Measurements from ENCODE around the gene POLR2E.

POLR2E gene

GRCh38 chr19:1112268-1113029 is 17.3 kb upstream of the POLR2E start:
- H3K36me3 ChIP-seq (ENCODE audit: control insufficient read depth, insufficient read depth, low read length) = peaks cover 20% of the 10 kb centered on the region
- no peak overlapping the region for H3K4me3 ChIP-seq (ENCODE audit: low read length)
- peak overlapping the region; percentile 10 for H3K9ac ChIP-seq (ENCODE audit: low read length)
- peaks cover 13% of the 10 kb centered on the region for H3K4me1 ChIP-seq (ENCODE audit: control insufficient read depth, insufficient read depth, low read length)
- no peaks in the 10 kb centered on the region for H3K27me3 ChIP-seq (ENCODE audit: control insufficient read depth, insufficient read depth, low read length)
- peak overlapping the region; percentile 81 for H3K27ac ChIP-seq (ENCODE audit: low read depth, low read length)

- Histone ChIP-seq H3K27ac (ENCODE audit: low read depth, low read length) (peak overlapping the region; percentile 50), H3K4me1 (ENCODE audit: control insufficient read depth, insufficient read depth, low read length) (peaks cover 13% of the 10 kb centered on the region), H3K27me3 (ENCODE audit: control insufficient read depth, insufficient read depth, low read length) (no peaks in the 10 kb centered on the region), H3K36me3 (ENCODE audit: control insufficient read depth, insufficient read depth, low read length) (peaks cover 23% of the 10 kb centered on the region), H3K9ac (ENCODE audit: low read length) (no peak overlapping the region), H3K4me3 (ENCODE audit: low read length) (no peak overlapping the region)
These were observed 16.6 kb upstream of the POLR2E start for GRCh38 chr19:1111641-1112267.

- Histone ChIP-seq H3K36me3 (ENCODE audit: control insufficient read depth, insufficient read depth, low read length) (peaks cover 22% of the 10 kb centered on the region), H3K9ac (ENCODE audit: low read length) (no peak overlapping the region), H3K4me1 (ENCODE audit: control insufficient read depth, insufficient read depth, low read length) (peaks cover 13% of the 10 kb centered on the region), H3K4me3 (ENCODE audit: low read length) (no peak overlapping the region), H3K27ac (ENCODE audit: low read depth, low read length) (no peak overlapping the region), H3K27me3 (ENCODE audit: control insufficient read depth, insufficient read depth, low read length) (no peaks in the 10 kb centered on the region)
These were observed 15.8 kb upstream of the POLR2E start for GRCh38 chr19:1110809-1111640.

- Histone ChIP-seq H3K4me3 (ENCODE audit: low read length) (no peak overlapping the region), H3K9ac (ENCODE audit: low read length) (no peak overlapping the region), H3K36me3 (ENCODE audit: control insufficient read depth, insufficient read depth, low read length) (peaks cover 20% of the 10 kb centered on the region), H3K27ac (ENCODE audit: low read depth, low read length) (no peak overlapping the region), H3K4me1 (ENCODE audit: control insufficient read depth, insufficient read depth, low read length) (peaks cover 13% of the 10 kb centered on the region), H3K27me3 (ENCODE audit: control insufficient read depth, insufficient read depth, low read length) (no peaks in the 10 kb centered on the region)
These were observed 14.8 kb upstream of the POLR2E start for GRCh38 chr19:1109697-1110671.

- Histone ChIP-seq H3K4me1 (ENCODE audit: control insufficient read depth, insufficient read depth, low read length) (peaks cover 15% of the 10 kb centered on the region), H3K27me3 (ENCODE audit: control insufficient read depth, insufficient read depth, low read length) (no peaks in the 10 kb centered on the region), H3K27ac (ENCODE audit: low read depth, low read length) (no peak overlapping the region), H3K4me3 (ENCODE audit: low read length) (no peak overlapping the region), H3K36me3 (ENCODE audit: control insufficient read depth, insufficient read depth, low read length) (peaks cover 20% of the 10 kb centered on the region), H3K9ac (ENCODE audit: low read length) (no peak overlapping the region)
These were observed 13.9 kb upstream of the POLR2E start for GRCh38 chr19:1109032-1109551.

GRCh38 chr19:1108291-1109031 is 13.3 kb upstream of the POLR2E start:
- no peaks in the 10 kb centered on the region for H3K27me3 ChIP-seq (ENCODE audit: control insufficient read depth, insufficient read depth, low read length)
- no peak overlapping the region for H3K27ac ChIP-seq (ENCODE audit: low read depth, low read length)
- peaks cover 20% of the 10 kb centered on the region for H3K36me3 ChIP-seq (ENCODE audit: control insufficient read depth, insufficient read depth, low read length)
- no peak overlapping the region for H3K4me3 ChIP-seq (ENCODE audit: low read length)
- H3K9ac ChIP-seq (ENCODE audit: low read length) = no peak overlapping the region
- H3K4me1 ChIP-seq (ENCODE audit: control insufficient read depth, insufficient read depth, low read length) = peaks cover 13% of the 10 kb centered on the region

- H3K4me3 ChIP-seq (ENCODE audit: low read length) = no peak overlapping the region
- no peak overlapping the region for H3K27ac ChIP-seq (ENCODE audit: low read depth, low read length)
- H3K9ac ChIP-seq (ENCODE audit: low read length) = no peak overlapping the region
- peaks cover 20% of the 10 kb centered on the region for H3K36me3 ChIP-seq (ENCODE audit: control insufficient read depth, insufficient read depth, low read length)
- peaks cover 13% of the 10 kb centered on the region for H3K4me1 ChIP-seq (ENCODE audit: control insufficient read depth, insufficient read depth, low read length)
- no peaks in the 10 kb centered on the region for H3K27me3 ChIP-seq (ENCODE audit: control insufficient read depth, insufficient read depth, low read length)
These were observed 12.6 kb upstream of the POLR2E start for GRCh38 chr19:1107661-1108261.

- no peak overlapping the region for H3K9ac ChIP-seq (ENCODE audit: low read length)
- H3K27me3 ChIP-seq (ENCODE audit: control insufficient read depth, insufficient read depth, low read length) = no peaks in the 10 kb centered on the region
- peaks cover 20% of the 10 kb centered on the region for H3K36me3 ChIP-seq (ENCODE audit: control insufficient read depth, insufficient read depth, low read length)
- peaks cover 15% of the 10 kb centered on the region for H3K4me1 ChIP-seq (ENCODE audit: control insufficient read depth, insufficient read depth, low read length)
- no peak overlapping the region for H3K27ac ChIP-seq (ENCODE audit: low read depth, low read length)
- no peak overlapping the region for H3K4me3 ChIP-seq (ENCODE audit: low read length)
These were observed 11.9 kb upstream of the POLR2E start for GRCh38 chr19:1106841-1107660.

- Histone ChIP-seq H3K36me3 (ENCODE audit: control insufficient read depth, insufficient read depth, low read length) (peaks cover 20% of the 10 kb centered on the region), H3K27me3 (ENCODE audit: control insufficient read depth, insufficient read depth, low read length) (no peaks in the 10 kb centered on the region), H3K9ac (ENCODE audit: low read length) (no peak overlapping the region), H3K4me1 (ENCODE audit: control insufficient read depth, insufficient read depth, low read length) (peaks cover 15% of the 10 kb centered on the region), H3K4me3 (ENCODE audit: low read length) (no peak overlapping the region), H3K27ac (ENCODE audit: low read depth, low read length) (no peak overlapping the region)
These were observed 11.0 kb upstream of the POLR2E start for GRCh38 chr19:1105873-1106840.

Data from rectal smooth muscle tissue (tissue), 1 donor.